DMS153 (cell line): ENCODE data around the gene CTNNBIP1.
A peak's percentile ranks its signal among the peaks of the same experiment; 100 is the strongest.
"Not testable (repeated sequence)": the region's sequence is repeated elsewhere in the genome, so short reads cannot be mapped to it uniquely, and the experiment has no call there.

ENCODE experiments used
- DNase-seq: peaks from one replicate; lab custom pipeline; 2025; lab: John Stamatoyannopoulos, UW

CTNNBIP1 gene

GRCh38 chr1:9827558-9828185 is 82.4 kb downstream of the CTNNBIP1 start:
- DNase-seq, result peak; percentile 32

DNA sequence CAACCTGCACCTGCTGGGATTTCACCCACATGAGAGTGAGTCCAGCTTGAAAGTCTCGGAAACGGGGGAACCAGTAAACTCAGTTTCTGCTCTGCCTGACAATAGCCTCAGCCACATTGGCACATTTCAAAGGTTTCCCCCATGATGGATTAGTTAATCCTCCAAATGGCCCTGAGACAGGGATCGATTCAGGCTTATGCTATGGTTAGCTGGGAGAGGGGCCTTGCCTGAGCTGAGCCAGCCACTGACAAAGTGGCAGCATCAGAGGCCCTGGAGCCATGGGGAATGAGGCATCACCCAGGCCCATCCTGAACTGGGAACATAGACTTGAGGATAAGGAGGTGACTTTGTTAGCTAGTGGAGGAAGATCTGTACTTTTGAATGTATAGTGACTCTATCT is 83.5 kb downstream of the CTNNBIP1 start:
- no peak for DNase-seq

DNA sequence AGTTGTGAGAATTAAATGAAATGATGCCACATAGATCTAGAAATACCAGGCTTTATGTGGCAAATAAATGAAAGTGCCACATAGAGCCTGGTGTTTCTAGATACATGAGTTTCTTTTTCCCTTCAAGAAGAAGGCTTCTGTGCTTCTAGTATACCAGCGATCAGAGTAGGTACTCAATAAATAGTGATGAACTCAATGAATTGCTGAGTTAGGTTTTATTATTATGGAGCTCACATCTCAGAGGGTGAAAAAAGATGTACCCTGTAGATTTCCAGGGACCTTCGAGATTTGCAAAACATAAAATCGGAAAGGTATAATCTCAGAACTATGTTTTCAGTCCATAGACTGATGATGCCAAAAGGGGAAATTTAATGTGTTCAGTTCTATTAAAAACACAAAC is 84.0 kb downstream of the CTNNBIP1 start:
- DNase-seq, result no peak

- peak; percentile 66 for DNase-seq
Observed at GRCh38 chr1:9825093-9826074, 84.7 kb downstream of the CTNNBIP1 start.

- DNase-seq, result no peak
Observed at GRCh38 chr1:9824702-9825089, 85.4 kb downstream of the CTNNBIP1 start.

DNA sequence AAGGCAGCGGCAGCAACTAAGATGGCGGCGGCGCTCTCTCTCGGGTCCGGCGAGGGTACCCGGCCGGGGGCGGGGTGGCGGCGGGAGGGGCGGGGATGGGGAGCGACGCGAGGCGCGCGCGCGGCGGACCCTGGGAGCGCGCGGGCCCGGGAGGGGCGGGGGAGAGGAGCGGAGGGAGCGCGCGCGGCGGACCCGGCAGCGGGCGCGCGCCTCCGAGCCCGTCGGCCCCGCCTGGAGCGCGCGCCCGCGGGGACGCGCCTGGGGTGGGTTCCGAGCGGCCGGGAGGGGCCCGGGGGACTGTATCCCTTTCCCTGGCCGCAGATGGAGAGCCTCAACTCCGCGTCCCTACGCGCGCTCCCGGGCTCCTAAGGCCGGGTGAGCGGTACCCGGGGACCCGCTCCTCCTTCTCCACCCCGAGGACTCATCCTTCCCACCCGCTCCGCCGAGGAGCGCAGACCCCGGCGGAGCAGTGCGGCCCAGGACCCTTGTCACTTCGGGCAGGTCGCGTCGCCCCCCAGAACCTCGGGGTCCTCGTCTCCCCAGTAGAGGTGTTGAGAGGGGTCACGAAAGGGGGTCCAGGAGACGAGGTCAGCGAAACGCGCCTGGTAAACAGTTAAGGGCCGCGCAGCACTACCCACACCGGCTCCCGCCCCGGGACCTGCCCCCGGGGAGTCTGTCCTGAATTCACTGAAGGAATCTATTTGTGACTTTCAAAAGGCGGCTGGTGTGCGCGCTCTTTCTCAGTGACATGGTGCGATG is 85.9 kb downstream of the CTNNBIP1 start, which contains the start of gene CLSTN1:
Gene CLSTN1, minus strand, starts transcription at position 23 of the 759 bp plus-strand sequence. CDS start 232 bp downstream, outside the sequence.
- DNase-seq, result peak; percentile 78

DNA sequence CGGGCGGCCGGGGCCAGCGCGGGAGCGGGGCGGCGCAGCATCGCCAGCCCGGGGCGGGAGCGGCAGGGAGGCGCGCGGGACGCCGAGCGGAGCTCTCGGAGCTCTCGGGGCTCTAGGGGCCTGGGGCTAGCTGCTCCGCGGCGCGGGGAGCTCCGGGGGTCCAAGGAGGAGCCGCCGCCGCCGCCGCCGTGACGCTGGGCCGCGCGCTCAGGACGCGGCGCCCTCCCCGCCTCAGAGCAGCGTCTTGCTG is 86.5 kb downstream of the CTNNBIP1 start:
- DNase-seq, result no peak

- no peak for DNase-seq
Observed at GRCh38 chr1:9822897-9823692, 87.0 kb downstream of the CTNNBIP1 start.

DNA sequence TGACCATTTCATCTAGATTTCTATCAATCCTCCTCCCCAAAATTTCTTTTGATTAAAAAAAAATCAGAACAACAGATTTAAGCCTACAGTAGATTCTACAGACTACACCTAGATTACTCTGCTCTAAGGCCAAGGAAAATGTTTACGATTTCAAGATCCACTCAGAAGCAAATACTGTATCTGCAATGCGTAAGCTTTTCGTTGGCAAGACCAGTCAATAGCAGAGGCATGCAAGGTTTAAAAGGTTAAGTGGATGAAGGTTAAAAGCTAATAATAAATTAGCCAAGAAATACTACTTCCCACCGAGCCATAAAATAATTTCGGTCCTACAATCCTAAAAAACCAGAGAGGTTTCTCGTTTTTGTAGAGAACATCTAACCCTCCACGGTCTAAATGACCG is 87.6 kb downstream of the CTNNBIP1 start:
- no peak for DNase-seq

GRCh38 chr1:9821710-9822109 is 88.4 kb downstream of the CTNNBIP1 start:
- no peak for DNase-seq

DNA sequence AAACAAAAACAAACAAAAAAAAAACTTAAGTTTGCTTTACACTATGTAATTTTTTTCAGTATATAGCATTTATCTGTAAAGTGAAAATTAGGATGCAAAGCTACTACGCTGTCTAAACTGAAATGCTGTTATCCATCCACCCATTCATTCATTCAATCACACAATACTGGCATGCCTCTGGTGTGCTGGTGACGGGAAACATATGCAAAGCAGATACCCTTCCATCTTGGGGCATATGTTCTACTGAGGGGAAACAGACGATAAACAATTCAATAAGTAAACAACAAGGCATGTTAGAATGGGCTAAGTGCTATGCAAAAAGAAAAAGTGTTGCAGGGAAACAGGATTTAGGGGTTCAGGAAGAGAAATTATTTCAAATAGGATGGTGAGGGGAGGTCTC is 89.5 kb downstream of the CTNNBIP1 start:
- no peak for DNase-seq

GRCh38 chr1:9817734-9818133 is 92.3 kb downstream of the CTNNBIP1 start:
- DNase-seq, result no peak

DNA sequence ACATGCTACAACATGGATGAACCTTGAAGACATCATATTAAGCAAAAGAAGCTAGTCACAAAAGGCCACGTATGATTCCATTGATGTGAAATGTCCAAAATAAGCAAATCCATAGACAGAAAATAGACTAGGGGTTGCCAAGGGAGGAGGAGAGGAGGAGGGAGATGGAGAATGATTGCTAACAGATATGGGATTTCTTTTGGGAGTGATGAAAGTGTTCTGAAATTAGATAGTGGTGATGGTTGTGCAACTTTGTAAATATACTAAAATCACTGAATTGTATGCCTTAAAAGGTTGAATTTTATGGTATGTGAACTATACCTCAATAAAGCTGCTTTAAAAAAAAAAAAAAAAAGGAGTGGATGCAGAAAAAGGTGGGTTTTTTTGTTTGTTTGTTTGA is 93.9 kb downstream of the CTNNBIP1 start:
- no peak for DNase-seq

- no peak for DNase-seq
Observed at GRCh38 chr1:9815150-9815549, 94.9 kb downstream of the CTNNBIP1 start.

DNA sequence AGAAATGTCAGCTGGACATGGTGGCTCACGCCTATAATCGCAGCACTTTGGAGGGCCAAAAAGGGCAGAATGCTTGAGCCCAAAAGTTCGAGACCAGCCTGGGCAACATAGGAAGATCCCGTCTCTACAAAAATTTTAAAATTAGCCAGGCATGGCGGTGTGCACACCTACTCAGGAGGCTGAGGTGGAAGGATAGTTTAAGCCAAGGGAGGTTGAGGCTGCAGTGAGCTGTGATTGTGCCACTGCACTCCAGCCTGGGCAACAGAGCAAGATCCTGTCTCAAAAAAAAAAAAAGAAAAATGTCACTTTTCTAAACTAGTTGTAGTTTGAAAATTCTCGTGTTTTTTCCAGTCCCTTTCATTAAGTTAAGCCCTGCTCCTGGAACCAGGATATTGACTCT is 95.5 kb downstream of the CTNNBIP1 start:
- no peak for DNase-seq

DNA sequence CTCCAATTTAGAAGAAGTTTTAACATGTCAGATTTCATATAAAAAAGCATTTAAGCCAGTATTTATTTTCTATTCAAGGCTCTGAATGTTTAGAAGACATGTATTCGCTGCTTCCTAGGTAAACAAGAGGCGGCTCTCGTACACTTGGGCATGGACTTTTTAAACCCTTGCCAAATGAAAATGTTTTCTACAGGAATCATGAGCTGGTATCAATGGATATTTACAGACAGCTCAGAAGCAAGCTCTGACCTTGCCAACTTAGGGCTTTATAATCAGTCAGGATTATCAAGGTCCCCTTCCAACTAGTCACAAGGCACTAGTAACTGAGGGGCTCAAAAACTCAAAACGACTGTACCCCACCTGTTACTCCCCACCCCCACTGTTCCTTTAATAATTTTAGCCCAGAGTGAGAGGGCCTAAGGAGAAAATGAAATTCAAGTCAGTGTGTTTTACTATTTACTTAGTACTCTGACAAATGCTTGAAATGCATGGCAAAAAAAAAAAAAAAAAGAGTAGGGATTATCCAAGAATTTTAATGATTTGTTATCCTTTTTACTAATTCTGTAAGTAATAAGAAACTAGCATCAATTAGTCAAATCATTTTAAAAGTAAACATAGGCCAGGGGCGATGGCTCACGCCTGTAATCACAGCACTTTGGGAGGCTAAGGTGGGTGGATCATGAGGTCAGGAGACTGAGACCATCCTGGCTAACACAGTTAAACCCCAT is 98.7 kb downstream of the CTNNBIP1 start:
- no peak for DNase-seq

GRCh38 chr1:9809100-9809510 is 101.0 kb downstream of the CTNNBIP1 start:
- DNase-seq, result no peak

DNA sequence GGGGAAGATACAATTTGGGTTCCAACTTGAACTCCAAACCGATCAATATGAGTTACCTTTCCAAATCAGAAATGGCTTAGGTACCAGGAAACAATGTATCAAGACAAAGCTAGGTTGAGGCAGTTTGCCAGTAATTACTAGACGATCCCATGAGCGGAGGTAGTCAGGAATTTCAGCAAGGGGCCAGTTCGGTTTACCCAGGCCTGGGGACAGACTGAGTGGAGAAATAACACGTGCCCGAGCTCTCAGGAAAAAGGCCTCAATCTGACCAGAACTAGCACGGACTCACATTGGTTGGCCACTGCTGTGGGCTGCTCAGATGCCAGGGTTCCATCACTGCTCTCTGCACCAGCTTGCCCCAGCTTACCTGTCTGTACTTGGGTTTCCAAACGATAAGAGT is 101.6 kb downstream of the CTNNBIP1 start:
- DNase-seq, result no peak

GRCh38 chr1:9807541-9807940 is 102.5 kb downstream of the CTNNBIP1 start:
- DNase-seq, result no peak

GRCh38 chr1:9805972-9806371 is 104.1 kb downstream of the CTNNBIP1 start:
- DNase-seq, result not testable (repeated sequence)

GRCh38 chr1:9805006-9805508 is 105.0 kb downstream of the CTNNBIP1 start:
- DNase-seq, result no peak
